ENCODE measurements around the gene SORL1.

The SORL1 gene

DNA sequence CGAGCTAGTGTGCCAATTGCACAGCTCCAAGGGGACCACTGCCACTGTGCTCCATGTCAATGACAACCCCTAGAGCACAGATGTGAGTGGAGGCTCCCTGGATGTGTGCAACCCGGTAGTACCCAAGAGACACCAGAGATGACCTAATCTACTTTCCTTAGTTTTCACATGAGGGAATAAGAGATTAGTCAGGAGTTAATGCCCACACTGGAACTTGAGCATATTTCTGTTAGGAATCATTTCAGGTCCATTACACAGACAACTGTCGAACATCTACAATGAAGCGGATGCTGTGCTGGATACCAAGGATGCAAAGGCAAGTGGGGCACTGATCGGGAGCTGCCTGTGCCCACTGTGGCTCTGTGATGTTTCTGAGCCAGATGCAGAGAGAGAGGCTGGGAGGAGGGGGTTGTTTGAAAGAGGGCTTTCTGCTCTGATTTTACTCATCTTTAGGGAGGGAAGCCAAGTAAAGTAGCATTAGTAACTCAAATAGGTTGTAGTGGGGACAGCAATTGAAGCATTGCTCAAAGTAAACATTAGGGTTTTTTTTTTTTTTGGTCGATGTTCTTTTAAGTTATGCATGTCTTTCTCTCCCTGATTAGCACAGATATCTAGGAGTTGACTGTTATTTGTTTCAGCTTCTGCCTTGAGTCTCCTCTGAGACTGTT lies 83.1 kb downstream of the SORL1 start:
- peak; percentile 17 for DNase-seq (ENCODE audit: low spot score)

DNA sequence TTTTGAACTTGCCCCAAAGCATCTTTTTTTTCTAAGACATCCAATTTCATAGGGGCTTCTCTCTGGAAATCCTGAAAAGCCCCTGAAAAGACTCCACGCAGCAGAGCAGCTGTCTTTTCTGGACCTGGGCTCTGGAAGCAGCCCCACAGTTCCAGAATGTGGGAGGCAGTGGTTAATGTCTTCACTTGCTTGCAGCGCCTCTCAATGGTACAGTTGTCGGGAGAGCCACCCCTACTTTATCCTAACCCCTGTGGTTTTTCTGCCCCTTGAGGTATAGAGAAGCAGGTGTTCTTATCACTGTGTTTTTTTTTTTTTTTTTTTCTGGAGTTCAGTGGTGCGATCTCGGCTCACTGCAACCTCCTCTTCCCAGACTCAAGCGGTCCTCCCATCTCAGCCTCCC lies 84.0 kb downstream of the SORL1 start:
- no peak for DNase-seq (ENCODE audit: low spot score)

DNA sequence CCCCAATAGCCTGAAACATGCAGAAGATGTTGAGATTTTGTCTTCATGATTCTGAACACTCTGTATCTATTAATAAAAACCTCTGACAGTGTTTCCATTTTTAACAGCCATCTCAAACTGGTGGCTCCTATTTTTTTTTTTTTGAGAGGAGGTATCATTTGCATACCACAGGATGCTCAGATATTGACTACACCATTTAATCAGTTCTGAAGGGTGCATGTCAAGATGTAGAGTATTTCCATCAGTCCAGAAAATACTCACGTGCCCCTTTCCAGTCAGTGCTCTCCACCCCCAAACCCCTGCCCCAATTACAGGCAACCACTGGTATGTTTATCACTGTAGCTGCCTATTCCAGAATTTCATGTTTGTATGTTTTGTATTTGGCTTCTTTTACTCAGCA lies 85.9 kb downstream of the SORL1 start:
- DNase-seq (ENCODE audit: low spot score) = no peak

DNA sequence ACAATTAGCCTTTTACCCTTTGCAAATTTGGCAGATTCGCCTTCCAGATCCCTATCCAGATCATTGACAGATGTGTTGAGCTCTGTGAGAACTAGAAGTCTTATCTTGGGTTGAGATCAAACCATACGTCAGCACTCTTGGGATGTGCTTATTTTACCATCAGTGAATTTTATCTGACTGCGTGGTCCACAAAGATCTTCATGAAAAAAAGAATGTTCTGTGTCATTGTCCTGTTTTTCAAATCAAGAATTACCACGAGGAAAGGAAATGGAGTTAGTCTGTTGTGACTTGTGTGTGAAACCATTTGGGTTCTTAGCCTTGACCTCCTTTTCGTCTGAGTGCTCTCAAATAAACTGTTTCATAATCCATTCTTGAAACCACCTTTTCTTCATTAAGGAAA lies 86.9 kb downstream of the SORL1 start:
- no peak for DNase-seq (ENCODE audit: low spot score)

DNA sequence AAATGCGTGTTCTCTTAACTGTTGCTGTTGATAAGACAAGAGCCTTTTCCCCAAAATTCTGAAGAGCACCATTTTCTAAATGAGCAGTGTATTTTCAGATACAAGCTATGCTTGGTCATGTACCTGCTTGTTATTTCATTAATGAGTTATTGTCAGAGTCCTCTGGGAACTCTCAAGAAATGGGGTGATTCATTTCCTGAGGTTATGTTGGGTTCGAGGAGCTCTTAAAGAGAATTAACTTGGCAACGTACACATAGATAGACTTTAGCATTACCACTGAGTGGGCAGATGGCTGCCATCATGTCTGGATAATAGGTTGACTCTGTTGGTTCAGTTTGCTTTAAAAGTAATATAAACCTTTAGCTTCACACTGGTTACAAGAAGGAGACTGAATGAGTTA lies 88.5 kb downstream of the SORL1 start:
- no peak for DNase-seq (ENCODE audit: low spot score)

DNA sequence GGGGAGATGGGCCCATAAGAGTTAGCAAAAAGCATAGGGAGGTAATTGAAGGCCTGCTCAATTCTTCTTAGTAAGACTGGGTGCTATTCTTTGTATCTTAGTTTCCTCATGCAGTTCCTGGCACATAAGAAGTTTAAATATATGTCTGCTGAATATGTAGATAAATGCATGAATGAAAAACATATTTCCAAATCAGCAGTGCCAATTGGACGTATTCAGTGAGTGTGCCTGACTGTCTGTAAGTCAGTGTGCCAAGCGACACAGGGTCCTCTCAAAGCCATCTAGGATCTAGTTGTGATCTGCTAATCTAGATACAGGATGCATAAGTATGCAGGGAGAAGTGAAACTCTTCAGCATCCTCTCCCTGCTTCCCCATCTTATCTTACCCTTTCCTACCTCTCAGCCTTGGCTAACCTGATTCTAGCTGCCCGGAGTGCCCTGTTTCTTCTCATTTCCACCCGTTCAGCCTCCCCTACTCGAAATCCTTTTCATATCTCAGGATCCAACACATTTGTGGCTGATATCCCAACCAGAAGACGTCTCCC lies 91.8 kb downstream of the SORL1 start:
- DNase-seq (ENCODE audit: low spot score) = no peak

DNA sequence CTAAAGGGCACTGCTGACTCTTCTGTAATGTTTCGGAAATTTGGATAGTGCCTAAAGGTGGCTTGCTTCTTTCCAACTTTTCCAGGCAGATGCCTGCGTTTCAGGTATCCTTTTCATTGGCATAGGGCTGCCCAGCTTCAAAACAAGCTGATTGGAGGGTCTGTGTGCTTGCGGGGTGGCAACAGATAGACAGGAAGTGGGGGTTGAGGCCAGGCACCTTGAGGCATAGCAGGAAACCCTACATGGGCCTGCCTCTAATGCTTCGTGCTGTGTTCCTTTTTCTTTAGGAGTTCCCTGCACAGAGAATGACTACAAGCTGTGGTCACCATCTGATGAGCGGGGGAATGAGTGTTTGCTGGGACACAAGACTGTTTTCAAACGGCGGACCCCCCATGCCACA lies 92.8 kb downstream of the SORL1 start:
- no peak for DNase-seq (ENCODE audit: low spot score)

DNA sequence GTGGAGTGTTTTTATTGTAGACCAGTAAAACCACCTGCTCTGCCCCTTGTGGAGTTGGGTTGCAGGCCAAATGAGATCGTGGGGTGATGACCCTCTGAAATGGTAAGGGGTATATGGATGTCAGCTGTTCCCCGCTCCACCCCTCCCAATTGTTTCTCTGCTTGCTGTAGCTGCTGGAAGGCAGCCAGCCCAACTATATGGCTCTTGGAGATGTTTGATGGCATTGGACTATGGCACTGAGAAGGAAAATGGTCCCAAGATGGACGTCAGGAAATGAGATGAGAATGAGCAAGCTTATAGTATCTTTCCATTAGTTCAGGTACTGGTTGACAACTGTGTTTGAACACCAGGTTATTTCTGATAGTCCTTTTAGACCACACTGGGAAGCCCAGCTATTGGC lies 95.5 kb downstream of the SORL1 start:
- no peak for DNase-seq (ENCODE audit: low spot score)

DNA sequence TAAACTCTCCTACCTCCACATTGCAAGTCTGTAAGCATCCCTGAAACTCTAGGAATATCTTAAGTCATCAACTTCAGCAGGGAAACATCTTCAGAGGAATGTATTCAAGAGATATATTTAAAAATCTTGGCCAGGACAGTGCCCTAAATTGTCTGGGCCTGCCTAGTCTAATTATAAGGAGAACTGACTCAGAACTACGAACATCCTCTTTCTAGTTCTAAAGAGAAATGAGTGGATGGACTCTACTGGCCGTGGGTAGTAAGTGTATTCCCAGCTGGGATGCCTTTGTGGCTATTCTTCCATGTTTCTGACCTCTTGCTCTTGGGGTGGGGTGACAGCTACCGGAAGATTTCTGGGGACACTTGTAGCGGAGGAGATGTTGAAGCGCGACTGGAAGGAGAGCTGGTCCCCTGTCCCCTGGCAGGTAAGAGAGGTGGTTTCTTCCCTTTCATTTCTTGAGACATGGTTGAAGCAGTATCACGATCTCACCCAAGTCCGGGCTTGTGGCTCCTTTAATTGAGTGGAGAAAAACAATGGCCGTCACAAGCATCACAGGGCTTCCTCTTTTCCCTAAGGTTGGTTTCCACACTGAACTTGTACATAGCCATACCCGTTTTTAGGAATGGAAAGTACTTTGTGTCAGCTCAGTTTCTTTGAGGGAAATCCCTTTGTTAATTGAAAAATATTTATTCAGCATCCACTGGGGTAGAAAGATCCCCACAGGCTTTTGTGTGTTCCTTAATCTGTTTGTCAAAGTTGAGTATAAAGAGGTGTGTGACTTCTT lies 98.3 kb downstream of the SORL1 start:
- no peak for DNase-seq (ENCODE audit: low spot score)

DNA sequence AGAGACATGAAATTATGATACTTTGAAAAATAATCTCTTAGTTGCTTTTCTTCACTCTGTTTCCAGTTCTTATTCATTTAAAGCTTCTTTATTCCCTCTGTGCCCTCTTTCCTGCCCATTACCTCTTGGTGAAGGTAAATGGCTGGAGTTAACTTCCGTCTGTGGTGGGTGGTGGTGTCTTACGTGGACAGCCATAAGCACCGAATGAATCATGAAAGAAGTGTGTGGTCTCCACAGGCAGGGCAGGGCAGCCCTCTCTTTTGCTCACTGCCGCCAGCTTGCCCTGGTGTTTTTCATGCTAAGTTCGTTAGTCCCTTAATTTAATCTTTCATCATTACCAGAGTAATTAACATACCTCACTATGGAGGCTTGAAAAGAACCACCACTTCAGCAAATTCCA lies 99.3 kb downstream of the SORL1 start:
- no peak for DNase-seq (ENCODE audit: low spot score)

DNA sequence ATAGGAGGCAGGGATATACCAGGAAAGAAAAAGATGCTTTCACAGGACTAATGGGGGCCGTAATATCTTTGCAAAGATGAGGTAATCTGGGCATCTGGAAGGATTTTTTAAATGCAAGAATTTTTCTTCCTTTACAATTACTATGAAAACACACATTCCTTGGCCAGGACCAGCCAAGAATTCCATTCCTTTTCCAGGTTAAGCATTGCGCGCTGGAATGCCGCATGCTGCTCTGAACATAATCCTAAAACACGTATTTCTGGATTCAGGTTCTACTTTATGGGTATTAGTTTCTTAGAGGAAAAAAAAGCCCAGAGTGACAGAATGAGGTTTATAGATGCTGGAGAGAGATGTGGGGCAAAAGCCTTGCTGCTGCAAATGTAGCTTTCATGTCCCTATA lies 100.0 kb downstream of the SORL1 start:
- no peak for DNase-seq (ENCODE audit: low spot score)

DNA sequence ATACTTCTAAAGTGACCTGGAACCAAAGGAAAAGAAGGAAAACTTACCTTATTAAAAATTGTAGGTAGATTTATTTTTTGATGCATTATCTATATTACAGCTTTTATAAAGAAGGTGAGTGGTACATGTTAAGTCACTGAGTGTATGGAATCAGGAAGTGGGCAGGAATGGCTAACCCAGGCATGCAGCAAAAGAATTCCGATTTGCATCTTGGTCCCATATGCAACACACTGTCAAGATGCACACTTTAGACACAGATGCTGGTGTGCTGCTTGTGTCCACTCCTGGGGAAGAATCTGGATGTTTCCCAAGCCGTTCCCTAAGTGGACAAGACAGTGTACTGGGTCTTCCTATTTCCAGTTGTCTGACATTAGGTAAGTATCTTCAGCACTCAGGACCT lies 100.5 kb downstream of the SORL1 start:
- no peak for DNase-seq (ENCODE audit: low spot score)

DNA sequence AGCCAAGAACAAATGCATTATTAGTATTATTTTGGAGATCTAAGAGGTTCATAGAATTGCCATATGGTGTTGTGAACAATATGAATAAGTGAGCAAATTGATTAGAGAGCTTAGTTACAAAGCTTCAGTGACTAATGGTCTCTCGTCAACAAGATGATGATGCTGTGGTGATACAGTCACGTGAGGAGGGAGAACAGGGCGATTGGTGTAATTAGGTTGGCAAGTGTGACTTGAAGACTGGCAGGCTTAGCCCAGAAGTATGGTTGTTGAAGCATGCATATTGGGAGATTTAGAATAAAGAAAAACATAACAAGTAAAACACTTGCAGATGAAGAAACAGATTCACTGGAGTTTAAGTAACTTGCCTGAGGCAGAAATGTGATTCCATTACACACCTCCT lies 101.3 kb downstream of the SORL1 start:
- no peak for DNase-seq (ENCODE audit: low spot score)

DNA sequence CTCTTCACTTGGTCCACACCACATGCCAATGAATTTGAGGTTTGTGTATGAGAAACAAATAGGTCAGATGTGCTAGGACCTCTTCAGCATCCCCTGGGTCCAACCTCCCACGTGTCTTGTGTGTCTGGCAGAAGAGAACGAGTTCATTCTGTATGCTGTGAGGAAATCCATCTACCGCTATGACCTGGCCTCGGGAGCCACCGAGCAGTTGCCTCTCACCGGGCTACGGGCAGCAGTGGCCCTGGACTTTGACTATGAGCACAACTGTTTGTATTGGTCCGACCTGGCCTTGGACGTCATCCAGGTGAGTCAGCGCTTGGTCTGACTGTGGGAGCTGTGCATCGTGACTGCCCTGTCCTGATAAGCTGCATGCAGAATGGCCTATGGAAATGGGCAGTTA lies 101.7 kb downstream of the SORL1 start:
- DNase-seq (ENCODE audit: low spot score) = no peak

DNA sequence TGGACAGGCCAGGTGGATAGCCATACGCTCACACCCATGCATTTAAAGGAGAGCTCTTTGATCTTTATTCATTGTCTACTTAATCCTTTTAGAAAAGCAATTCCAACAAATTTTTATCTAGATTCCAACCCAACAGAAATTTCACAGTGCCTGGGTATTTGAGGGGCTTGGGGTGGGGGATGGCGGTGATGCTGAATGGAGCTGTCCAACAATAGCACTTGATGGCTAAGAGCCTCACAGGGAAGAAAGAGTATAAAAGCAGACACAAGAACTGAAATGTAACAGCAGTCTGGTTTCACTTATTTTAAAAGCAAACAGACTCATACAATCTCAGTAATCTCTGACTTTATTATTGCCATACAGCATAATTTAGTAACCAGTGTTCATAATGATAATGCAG lies 102.4 kb downstream of the SORL1 start:
- no peak for DNase-seq (ENCODE audit: low spot score)

DNA sequence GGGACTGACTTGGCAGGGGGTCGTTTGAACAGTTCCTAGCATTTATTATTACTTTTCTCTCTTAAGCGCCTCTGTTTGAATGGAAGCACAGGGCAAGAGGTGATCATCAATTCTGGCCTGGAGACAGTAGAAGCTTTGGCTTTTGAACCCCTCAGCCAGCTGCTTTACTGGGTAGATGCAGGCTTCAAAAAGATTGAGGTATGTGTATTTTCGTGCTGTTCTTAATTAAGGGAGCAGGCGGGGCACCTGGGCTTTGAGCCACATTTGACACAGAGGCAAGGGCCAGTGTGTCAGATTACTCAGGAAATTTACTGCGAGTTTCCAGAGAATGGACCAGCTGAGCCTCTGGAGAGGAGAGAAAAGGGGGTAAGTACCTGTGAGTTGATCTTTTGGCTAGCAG lies 103.0 kb downstream of the SORL1 start:
- DNase-seq (ENCODE audit: low spot score) = no peak

DNA sequence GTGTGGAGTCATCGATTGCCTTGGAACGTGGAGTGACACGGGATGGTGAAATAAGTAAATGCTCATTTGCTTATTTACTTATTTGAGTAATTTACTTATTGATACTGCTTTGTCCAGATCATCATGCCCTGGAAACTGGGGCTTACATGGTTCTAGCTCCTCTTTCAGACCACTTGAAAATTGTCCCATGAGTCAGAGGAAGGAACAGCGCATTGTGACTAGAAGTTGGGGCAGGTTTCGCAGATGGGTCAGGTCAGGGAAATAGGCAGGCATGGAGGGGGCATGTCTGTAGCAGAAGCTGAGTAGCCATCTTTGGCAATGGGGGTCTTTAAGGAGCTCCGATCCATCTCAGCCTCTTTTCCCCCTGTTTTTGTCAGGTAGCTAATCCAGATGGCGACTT lies 104.8 kb downstream of the SORL1 start:
- no peak for DNase-seq (ENCODE audit: low spot score)

DNA sequence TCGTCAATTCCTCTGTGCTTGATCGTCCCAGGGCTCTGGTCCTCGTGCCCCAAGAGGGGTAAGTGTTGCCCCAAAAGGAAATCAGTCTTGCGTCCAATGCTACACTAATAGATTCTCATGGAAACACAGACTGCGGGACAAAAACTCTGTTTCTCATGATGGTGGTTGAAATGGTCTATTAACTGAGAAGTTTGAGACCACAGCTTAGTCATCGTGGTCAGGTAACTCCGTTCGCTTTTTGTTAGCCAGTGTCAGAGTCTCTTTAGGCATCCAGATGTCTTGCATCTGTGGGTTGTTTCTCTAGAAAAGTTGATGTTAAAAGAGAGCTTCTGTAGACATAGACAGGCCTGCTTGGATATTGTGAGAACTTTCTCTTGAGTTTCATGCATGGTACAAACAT lies 105.2 kb downstream of the SORL1 start:
- no peak for DNase-seq (ENCODE audit: low spot score)

DNA sequence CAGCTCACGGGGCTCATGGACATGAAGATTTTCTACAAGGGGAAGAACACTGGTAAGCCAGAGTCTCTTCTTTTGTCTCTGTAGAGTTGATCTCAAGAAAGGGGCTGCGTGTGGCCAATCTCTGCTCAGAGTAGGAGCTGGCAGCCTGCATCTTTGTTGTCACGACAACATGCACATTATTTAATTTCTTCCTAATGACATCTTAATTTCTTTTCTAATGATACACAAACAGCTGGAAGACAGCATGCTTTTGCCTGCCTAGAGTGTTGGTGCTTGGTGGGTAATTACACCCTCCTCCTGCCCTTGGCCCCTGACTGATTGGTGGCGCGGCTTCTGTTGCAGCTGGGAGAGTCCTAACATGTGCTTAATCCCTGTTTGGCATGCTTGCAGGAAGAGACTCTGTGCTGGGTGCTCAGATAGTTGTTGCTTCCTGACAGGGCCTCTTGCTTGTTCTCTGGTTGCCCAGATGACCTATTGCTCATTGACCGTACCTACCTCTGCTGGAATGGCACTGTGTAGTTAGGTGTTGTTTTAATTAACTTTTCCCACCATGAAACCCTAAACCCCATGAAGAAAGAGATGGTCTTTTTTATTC lies 107.6 kb downstream of the SORL1 start:
- no peak for DNase-seq (ENCODE audit: low spot score)

DNA sequence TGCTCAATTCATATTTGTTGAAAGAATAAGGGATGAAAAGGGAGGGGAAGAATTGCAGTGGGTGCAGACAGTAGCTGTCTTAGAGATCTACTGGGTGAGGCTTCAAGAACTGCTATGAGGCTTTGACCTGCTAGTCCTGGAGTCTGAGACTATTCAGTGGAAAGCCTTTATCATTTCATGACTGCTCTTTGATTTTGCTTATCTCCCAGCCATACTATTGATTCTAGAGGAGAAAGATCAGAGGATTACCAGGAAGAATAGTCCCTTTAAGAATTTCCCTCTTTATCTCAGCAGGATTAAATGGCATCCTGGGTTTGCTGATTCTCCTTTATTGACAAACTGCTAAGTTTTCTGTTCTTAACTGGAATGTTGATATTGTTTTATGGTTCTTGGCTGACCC lies 108.1 kb downstream of the SORL1 start:
- DNase-seq (ENCODE audit: low spot score) = no peak

DNA sequence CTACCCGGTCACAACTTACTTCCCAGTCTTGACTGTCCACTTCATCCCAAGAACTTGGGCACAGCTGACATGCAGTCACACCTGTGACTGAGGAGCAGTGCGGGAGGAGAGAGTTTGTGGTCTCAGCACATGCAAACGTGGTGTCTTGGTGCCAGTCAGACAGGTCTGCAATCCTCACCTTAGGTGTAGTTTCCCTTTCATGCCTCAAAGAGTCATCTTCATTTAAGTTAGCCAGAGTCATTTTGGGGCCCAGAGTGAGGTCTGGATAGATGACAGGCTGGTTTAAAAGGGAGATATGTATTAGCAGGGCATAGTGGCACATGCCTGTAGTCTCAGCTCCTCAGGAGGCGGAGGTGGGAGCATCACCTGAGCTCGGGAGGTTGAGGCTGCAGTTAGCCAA lies 109.1 kb downstream of the SORL1 start:
- DNase-seq (ENCODE audit: low spot score) = no peak

DNA sequence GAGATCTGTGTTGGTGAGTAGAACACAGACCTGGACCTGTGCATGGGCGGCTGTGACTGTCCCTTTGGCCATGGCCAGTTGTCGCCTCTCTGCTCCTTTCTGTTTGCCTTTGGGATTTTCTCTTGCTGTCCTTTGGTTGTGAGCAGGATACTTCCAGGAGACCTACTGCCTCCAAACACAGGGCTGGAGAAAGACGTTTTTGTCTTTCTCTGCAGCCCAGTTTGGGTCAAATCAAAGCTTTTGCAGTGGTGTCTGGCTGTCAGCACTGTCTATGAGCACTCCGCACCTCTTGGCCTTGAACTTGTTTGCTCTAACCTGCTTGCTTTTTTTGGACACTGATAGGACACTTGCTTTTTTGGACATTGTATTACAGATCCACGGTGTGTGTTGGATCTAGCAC lies 109.6 kb downstream of the SORL1 start:
- no peak for DNase-seq (ENCODE audit: low spot score)

DNA sequence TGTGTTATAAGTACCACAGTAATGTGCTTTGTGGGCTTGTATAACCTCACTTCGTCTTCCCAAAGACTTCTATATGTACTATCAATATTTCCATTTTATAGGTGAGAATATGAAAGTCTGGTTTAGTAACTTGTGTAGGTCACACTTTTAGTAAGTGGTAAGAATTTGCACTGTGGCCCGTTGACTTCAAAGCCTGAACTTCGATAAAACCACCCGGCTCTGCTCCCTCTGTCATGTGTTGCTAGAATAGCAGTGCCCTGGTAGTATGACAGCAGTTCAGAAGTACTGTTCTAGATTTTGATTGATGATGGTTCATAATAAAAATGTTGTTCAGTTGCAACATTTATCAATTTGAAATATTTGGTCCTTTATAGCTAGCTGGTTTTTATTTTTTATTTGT lies 110.9 kb downstream of the SORL1 start:
- DNase-seq (ENCODE audit: low spot score) = no peak

All from AG08395 (cell line).